Tibial artery (tissue), 4 donors: Measurements from ENCODE around the gene BMPR1B.

Source experiments
- DNase-seq, 2 donors: peaks; one replicate each; pipeline ENCODE4 v3.0.0-alpha.2; 2019
- H3K27ac ChIP-seq, 2 donors: fragments of 200-600 bp; sonication (generic) in 1 of 2; 1 replicate in 1 of 2; 2 replicates in 1 of 2; pipeline ENCODE4 v1.5.1; 2018 to 2019; ENCODE audit warnings: mild to moderate bottlenecking in 1 of 2
- H3K27me3 ChIP-seq, 2 donors: fragments of 200-600 bp; sonication (generic) in 1 of 2; one replicate each; pipeline versions ENCODE4 v1.5.1 to v1.6.0; 2016 to 2019
- H3K36me3 ChIP-seq, 3 donors: fragments of 200-600 bp; sonication (generic) in 2 of 3; one replicate each; pipeline ENCODE4 v1.5.1; 2016 to 2019; ENCODE audit warnings: mild to moderate bottlenecking in 2 of 3
- H3K4me1 ChIP-seq, 4 donors: fragments of 200-600 bp; sonication (generic) in 2 of 4; 1 replicate in 3 of 4; 2 replicates in 1 of 4; pipeline ENCODE4 v1.5.1; 2016 to 2019
- H3K4me3 ChIP-seq, 2 donors: fragments of 200-600 bp; sonication (generic) in 1 of 2; 1 replicate in 1 of 2; 2 replicates in 1 of 2; pipeline ENCODE4 v1.5.1; 2018 to 2019; ENCODE audit warnings: mild to moderate bottlenecking in 2 of 2
- H3K9me3 ChIP-seq, 3 donors: fragments of 200-600 bp; sonication (generic) in 1 of 3; one replicate each; pipeline ENCODE4 v1.5.1; 2016 to 2019
- intact Hi-C: fragments of 100-400 bp; cut with DNase I; formaldehyde crosslinking; loops from one replicate; pipeline ENCODE4 v1.15.0; 2023; ENCODE audit warnings: low total_unique reads
- TF ChIP-seq, protein P1 (sequence below), 2 experiments: fragments of 200-600 bp in 1 of 2; fragments of 450-650 bp in 1 of 2; IDR thresholded peaks; one replicate each; pipeline ENCODE4 v1.5.1; 2017 to 2019; ENCODE audit warnings: antibody characterized with exemption in 2 of 2, mild to moderate bottlenecking in 1 of 2, moderate library complexity in 1 of 2

BMPR1B gene

DNA sequence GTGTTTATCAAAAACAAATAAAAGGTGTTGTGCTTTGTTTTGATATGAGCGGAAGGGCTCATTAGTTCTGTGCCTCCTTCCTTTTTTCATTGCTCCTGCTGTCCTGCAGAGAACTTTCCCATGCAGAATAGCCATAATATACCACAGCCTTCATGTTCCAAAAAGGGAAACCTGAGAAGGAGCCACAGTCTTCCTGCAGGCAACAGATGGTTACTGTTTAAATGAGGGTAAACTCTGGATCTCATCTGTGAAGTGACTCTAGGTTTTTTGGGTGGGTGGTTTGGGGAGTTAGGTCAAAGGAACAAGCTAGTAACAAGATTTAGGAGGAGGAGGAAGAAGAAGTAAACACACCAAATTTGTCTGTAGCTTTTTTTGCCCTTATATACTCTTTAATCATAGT lies 131.8 kb downstream of the BMPR1B start:
- Histone ChIP-seq H3K4me3 (no peak overlapping the region), H3K9me3 (no peaks in the 10 kb centered on the region), H3K4me1 (no peaks in the 10 kb centered on the region), H3K27ac (no peak overlapping the region), H3K27me3 (no peaks in the 10 kb centered on the region), H3K36me3 (no peaks in the 10 kb centered on the region)
- TF ChIP-seq, protein P1, sequence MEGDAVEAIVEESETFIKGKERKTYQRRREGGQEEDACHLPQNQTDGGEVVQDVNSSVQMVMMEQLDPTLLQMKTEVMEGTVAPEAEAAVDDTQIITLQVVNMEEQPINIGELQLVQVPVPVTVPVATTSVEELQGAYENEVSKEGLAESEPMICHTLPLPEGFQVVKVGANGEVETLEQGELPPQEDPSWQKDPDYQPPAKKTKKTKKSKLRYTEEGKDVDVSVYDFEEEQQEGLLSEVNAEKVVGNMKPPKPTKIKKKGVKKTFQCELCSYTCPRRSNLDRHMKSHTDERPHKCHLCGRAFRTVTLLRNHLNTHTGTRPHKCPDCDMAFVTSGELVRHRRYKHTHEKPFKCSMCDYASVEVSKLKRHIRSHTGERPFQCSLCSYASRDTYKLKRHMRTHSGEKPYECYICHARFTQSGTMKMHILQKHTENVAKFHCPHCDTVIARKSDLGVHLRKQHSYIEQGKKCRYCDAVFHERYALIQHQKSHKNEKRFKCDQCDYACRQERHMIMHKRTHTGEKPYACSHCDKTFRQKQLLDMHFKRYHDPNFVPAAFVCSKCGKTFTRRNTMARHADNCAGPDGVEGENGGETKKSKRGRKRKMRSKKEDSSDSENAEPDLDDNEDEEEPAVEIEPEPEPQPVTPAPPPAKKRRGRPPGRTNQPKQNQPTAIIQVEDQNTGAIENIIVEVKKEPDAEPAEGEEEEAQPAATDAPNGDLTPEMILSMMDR (IDR thresholded peaks at IDR 0.05) = no peak
- no peak for DNase-seq
- intact Hi-C loops = no loop called here

DNA sequence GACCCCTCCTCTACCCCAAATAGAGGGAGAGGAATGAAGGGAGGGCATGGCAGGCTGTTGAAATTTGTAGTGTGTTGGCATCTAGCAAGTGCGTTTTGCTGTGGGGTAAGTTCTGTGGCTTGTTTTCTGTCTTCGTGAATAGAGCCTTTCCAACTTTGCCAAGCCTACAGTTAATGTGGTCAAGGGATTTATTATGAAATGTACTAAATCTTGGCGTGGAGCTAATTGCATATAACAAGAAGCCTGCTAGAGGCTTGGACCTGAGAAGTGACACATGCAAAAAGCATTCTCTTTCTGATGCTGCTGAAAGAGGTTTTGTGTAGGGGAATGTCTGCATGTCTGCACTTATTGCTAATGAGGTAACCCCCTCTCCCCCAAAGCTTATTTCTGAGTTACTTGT lies 132.2 kb downstream of the BMPR1B start:
- TF ChIP-seq, protein P1 (IDR thresholded peaks at IDR 0.05) = no peak
- Histone ChIP-seq H3K36me3 (no peaks in the 10 kb centered on the region), H3K9me3 (no peaks in the 10 kb centered on the region), H3K27me3 (no peaks in the 10 kb centered on the region), H3K4me3 (no peak overlapping the region), H3K4me1 (no peaks in the 10 kb centered on the region), H3K27ac (no peak overlapping the region)
- DNase-seq = no peak
- intact Hi-C loops = no loop called here

DNA sequence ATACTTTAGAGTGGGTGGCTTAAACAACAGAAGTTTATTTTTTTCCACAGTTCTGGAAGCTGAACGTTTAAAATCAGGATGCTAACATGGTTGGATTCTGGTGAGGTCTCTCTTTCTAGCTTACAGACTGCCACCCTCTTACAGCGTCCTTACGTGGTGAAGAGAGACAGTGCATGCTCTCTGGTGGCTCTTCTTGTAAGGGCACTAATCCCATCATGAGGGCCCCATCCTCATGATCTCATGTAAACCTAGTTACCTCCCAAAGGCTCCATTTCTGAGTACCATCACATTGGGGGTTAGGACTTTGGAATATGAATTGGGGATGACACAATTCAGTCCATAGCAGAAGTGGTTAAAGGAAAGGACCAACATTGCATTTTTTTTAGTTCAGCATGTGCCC lies 132.8 kb downstream of the BMPR1B start:
- no peak overlapping the region for H3K27ac ChIP-seq
- H3K4me1 ChIP-seq = no peaks in the 10 kb centered on the region
- H3K36me3 ChIP-seq = no peaks in the 10 kb centered on the region
- TF ChIP-seq, protein P1 (IDR thresholded peaks at IDR 0.05) = no peak
- H3K9me3 ChIP-seq = no peaks in the 10 kb centered on the region
- no peaks in the 10 kb centered on the region for H3K27me3 ChIP-seq
- DNase-seq = no peak
- no peak overlapping the region for H3K4me3 ChIP-seq
- intact Hi-C loops = no loop called here

DNA sequence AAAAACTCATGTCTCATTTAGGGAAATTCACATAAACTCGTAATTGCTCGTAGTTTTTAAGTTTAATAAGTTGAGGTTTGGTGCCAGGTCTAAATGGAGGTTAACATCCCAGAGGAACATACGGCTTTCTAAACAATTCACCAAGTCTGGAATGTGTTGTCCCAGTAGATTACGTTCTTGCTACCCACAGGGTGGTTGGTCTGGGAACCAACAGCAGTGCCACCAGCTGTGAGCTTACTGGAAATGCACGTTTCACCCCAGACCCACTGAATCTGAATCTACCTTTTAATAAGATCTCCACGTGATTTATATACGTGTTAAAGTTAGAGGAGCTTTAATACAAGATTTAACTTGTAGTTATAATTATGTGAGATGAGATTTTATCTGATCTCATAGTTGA lies 134.3 kb downstream of the BMPR1B start:
- Histone ChIP-seq H3K4me1 (no peaks in the 10 kb centered on the region), H3K27me3 (no peaks in the 10 kb centered on the region)

DNA sequence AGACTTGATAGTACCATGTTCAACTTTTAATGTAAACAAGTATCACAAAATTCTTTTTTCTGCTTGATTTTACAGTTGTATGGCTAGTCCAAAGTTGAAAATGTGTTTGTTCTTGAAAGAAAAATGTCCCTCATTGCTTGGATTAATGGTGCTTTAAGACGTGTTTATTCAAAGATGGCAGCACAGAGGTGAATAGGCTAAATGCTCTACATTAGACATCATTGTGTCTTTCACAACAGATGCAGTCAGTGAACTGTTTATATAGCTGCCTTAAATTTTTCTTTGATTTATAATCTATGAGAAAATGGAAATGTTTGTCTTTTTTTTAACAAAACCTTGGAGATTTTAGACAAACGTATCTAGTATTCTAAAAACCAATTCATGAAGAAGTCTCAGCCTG lies 137.3 kb downstream of the BMPR1B start:
- Histone ChIP-seq H3K27me3 (no peaks in the 10 kb centered on the region), H3K4me1 (no peaks in the 10 kb centered on the region), H3K27ac (no peak overlapping the region), H3K4me3 (no peak overlapping the region), H3K36me3 (no peaks in the 10 kb centered on the region), H3K9me3 (no peaks in the 10 kb centered on the region)
- intact Hi-C loops = no loop called here
- DNase-seq = no peak
- TF ChIP-seq, protein P1 (IDR thresholded peaks at IDR 0.05) = no peak

More for the DNA sequence above, 134.3 kb downstream of the BMPR1B start:
- H3K9me3 ChIP-seq = no peaks in the 10 kb centered on the region
- no peak for DNase-seq
- intact Hi-C loops = no loop called here
- TF ChIP-seq, protein P1 (IDR thresholded peaks at IDR 0.05) = no peak
- H3K4me3 ChIP-seq = no peak overlapping the region
- no peaks in the 10 kb centered on the region for H3K36me3 ChIP-seq
- no peak overlapping the region for H3K27ac ChIP-seq

DNA sequence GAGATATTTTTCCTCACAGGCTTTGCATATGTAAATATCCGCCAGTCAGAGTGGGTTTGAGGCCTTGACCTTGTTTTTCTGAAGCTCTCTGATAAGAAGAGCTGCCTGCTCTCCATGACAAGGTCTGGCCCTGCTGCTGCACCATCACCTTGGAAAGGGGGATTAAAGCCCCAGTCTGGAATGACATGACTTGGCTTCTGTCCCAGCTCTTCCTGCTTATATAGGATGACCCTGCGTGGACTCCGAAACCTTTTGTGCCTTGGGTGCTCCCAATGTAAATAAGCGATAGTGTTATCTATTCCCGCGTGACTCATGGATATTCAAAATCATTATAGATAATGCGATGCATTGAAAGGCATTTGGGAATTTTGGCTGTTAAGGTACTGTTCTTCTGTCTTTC lies 139.3 kb downstream of the BMPR1B start:
- intact Hi-C loops = no loop called here
- TF ChIP-seq, protein P1 (IDR thresholded peaks at IDR 0.05) = no peak
- DNase-seq = no peak
- Histone ChIP-seq H3K27ac (no peak overlapping the region), H3K4me1 (peaks cover 0 to 10% (median 5%) of the 10 kb centered on the region in 4 donors), H3K36me3 (no peaks in the 10 kb centered on the region), H3K4me3 (no peak overlapping the region), H3K9me3 (no peaks in the 10 kb centered on the region), H3K27me3 (no peaks in the 10 kb centered on the region)
